HG03095 (cell line): ENCODE results near the gene KCNT2.
"Not testable (repeated sequence)": the region's sequence is repeated elsewhere in the genome, so short reads cannot be mapped to it uniquely, and the experiment has no call there.

Experiments
- ATAC-seq: cut with Tn5 transposase; IDR thresholded peaks from one replicate; pipeline ENCODE4 v1.9.1; 2021; ENCODE audit warnings: moderate library complexity; ENCODE audit not compliant: unreplicated experiment

KCNT2 gene

GRCh38 chr1:196517193-196517592 lies 91.0 kb downstream of the KCNT2 start:
- no peak for ATAC-seq

- ATAC-seq, result no peak
Measured at GRCh38 chr1:196516373-196516772, 91.9 kb downstream of the KCNT2 start.

- ATAC-seq, result no peak
Measured at GRCh38 chr1:196515904-196516303, 92.3 kb downstream of the KCNT2 start.

DNA sequence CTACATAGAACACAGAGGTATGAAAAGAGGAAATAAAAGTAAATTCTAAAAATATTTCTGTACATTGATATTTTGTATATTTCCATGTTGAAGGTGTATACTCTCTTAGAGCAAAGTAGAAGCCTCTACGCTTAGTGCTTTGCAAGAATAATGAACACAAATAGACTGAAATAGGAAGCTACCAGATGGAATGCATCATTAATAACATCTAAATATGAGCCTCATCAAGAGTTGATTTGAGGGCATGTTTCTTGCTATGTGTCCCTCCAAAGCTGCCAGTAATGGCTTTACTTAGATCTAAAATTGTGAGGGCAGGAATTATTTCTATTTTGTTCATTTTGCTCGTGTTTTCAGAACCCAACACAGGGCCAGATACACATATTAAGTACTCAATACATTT lies 94.4 kb downstream of the KCNT2 start:
- ATAC-seq, result no peak

DNA sequence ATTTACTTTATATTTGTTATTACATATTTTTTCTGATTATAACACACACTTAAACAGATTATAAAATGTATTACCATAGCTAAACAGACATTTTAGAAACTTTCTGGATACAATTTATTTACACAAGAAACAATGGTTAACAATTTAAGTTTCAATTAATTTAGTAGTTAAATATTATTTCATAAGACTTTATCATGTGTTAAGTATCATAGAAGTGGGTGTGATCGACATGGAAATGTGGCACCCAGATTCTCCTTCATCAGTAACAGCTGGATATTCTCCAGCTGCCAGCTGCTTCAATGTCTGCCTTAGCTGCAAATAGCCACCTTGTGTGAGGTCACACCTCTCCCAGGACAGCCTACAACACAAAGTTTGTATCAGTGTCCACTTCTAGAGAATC lies 97.8 kb downstream of the KCNT2 start:
- ATAC-seq, result no peak

- ATAC-seq, result not testable (repeated sequence)
Measured at GRCh38 chr1:196504224-196504623, 104.0 kb downstream of the KCNT2 start.

DNA sequence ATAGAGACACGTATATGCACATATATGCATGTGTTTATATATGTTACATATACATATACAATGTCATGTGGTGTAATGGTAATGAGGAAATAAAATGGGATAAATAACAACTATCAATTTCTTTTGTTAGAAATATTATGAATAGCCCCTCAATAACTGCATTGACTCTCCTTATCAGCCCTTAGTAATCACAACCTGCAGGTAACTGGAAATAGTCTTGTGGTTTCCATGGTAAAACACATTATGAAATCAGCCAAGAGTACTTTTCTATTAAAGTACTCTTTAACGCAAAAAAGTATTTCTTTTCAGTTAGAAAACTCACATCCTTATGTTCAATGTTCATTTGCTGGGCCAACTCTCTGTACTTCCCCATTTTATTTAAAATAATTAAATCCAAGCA lies 105.8 kb downstream of the KCNT2 start:
- no peak for ATAC-seq

DNA sequence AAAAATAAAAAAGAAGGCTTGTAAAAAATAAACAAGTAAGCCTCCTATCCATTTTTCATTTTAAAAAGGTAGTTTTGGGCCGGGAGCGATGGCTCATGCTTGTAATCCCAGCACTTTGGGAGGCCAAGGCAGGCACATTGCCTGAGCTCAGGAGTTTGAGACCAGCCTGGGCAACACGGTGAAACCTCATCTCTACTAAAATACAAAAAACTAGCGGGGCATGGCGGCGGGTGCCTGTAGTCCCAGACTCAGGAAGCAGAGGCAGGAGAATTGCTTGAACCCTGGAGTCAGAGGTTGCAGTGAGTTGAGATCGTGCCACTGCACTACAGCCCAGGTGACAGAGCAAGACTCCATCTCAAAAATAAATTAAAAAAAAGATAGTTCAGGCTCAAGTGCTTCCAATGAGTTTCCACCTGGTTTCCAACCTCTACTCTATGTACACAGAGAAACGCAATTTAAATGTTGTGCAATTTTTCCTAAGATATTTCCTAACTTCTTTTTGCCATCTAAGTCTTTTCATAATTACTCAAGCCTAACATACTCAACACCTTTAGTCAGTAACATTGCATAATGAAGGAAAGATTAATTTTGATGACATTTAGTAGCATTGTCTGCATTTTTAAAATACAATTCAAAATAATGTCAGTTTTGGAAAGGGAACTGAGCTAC lies 106.3 kb downstream of the KCNT2 start:
- no peak for ATAC-seq

DNA sequence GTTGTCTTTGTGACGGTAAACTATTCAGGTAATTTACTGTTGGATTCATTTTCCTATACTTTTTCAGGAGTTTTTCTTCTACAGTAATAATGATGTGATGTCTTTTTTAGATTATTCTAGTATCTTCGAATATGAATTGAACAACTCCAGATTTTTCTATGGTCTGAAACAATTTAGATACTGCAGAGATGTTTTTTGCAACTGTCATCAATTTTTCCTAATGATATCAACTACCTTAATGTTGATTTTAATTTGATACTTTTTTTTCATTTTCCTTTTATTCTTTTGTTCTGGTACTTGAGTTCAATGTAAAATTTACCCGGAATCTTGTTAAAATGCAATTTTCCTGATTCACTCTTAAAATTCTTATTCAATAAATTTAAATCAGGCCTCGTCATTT lies 110.4 kb downstream of the KCNT2 start:
- ATAC-seq, result no peak

GRCh38 chr1:196494766-196495165 lies 113.5 kb downstream of the KCNT2 start:
- ATAC-seq, result no peak

GRCh38 chr1:196493881-196494280 lies 114.4 kb downstream of the KCNT2 start:
- no peak for ATAC-seq

DNA sequence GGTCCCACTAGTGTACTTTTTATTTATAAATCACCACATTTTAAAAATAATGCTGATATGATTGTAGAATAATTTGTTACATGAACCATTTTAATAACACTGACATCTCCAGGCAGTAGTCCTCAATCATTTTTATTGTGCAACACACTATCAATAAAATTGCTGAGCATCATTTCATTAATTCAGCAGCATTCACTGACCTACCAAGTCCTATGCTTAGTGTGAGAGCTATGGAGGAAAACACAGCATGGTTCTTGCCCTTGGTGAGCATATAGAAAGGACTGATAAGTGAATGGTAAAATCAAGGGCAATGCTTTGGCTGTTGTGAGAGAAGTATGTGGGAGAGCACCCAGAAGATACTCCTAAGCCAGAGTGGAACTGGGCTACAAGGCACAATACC lies 119.7 kb downstream of the KCNT2 start:
- ATAC-seq, result no peak

DNA sequence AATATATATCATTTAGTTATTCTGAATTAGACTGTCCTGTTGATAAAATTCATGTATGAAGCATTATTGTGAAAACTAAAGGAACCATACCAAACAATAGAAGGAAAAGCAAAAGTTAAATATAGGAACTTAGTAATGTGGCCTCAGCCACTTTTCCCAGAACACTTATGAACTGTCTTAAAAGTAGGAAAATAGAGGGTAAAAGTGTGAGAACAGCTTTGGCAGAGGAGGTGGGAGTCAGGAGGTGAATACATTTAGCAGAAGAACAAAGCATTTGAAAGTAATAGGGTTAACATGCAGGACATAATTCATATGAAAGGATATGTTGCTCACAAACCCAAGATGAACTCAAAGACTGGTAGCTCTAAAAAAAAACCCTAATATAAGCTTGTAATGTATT lies 121.9 kb downstream of the KCNT2 start:
- no peak for ATAC-seq

DNA sequence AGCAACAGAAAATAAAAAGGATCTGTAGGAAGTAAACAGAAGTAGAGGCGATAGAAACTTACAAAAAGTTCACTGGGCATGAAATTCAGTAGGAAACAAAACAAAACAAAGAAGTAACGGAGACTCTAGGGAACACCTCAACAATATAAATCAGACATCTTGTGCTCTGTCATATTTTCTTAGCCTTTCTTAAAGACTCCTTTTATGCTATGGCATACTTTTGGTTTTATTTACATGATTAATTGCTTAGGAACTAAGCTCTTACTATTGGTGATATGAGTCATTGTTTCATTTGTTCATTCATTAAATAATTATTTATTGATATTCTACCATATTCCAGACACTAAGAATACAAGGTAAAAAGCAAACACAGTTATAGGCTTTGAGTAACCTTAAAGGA lies 126.6 kb downstream of the KCNT2 start:
- no peak for ATAC-seq

DNA sequence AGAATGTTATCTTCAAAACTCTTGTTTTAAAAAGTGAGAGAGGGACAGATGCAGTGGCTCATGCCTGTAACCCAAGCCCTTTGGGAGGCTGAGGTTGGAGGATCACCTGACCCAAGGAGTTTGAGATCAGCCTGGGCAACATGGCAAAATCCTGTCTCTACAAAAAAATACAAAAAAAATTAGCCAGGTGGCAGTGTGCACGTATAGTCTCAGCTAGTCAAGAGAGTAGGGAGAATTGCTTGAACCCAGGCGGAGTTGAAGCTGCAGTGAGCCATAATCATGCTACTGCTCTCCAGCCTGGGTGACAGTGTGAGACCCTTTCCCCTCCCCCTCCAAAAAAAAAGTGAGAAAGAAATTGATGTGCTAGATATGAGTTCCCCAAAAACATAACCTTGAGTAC lies 131.0 kb downstream of the KCNT2 start:
- ATAC-seq, result no peak

DNA sequence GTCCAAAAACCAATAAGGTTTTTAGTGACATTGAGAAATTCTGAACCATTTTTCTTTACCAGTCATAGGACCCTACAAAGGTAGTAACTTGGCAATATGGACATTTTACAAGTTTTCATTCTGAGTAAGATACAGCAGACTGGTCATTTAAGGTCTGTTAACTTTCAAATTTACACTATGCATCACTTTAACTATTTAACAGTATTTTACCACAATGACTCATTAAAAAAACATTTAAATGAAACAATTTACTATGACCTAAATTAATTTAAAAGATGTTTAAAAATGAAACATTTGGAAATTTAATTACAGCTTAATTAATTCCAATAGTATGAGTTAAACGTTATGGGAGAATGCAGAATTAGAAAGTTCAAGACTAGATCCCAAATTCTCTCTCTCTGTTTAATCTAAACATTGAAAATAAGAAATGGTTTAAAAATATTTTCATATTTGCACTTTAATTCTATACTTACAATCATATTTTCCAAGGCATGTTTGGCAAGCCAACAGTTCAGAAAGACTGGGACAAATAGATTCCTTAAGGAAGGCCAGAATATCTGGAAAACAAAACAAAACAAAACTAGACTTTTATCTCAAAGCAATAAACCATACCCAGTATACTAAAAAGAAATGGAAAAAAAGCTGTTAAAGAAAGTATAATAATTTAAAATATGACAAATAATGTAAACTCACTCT lies 140.9 kb downstream of the KCNT2 start:
- ATAC-seq, result no peak

- ATAC-seq, result no peak
Measured at GRCh38 chr1:196466654-196467053, 141.6 kb downstream of the KCNT2 start.

DNA sequence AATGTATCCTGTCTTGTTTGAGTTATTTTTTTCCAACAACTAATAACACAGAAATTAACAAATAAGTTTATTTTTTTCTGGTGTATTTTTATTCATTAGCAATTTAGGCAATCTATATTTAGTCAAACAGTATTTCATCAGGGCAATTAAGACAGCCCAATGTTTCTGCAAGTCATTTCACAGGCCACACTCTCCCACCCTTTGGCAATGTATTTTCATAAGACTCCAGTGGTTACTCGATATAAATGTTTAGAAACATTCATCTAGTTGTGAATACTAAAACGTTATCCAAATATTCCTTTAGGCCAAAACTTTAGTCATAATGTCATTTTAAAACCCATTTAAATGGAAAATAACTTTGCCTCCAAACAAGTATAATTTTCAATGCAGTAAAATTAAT lies 142.1 kb downstream of the KCNT2 start:
- ATAC-seq, result no peak

DNA sequence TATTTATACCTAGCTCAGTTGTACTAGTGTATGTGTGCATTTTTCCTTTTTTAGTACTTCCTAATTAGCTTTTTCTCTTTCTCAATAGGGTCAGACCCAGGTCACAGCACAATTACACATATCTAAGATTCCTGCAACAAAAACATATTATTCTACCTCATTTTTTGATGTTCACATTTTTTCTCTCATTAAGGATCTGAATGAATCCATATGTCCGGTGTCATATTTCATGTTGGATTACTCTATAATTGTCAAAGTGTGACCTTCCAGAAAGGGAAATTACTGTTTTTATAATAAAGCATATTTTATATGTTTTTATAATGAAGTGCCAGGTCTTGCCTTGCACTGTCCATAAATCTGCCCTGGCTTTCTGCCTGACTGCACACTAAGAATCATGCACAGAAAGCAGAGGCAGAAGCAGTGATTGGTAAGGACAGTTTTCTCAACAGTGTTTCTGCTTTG lies 143.7 kb downstream of the KCNT2 start:
- no peak for ATAC-seq

DNA sequence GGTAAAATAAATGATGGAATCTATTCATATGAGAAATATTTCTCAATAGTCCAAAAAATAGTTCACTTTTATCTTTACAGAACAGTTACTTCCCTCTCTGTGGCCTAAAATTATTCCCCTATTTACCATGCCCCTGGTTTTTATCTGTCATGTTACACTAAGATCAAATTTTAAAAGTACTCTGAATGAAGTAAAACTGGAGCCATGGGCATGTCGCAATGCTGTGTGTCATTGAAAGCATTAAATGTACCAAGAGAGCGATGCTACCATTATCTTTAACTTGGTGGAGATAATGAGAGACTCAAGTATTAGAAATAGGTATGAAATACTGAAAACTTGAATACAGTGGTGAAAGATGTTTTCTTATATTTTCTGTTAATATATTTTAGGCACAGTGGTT lies 146.2 kb downstream of the KCNT2 start:
- ATAC-seq, result no peak

DNA sequence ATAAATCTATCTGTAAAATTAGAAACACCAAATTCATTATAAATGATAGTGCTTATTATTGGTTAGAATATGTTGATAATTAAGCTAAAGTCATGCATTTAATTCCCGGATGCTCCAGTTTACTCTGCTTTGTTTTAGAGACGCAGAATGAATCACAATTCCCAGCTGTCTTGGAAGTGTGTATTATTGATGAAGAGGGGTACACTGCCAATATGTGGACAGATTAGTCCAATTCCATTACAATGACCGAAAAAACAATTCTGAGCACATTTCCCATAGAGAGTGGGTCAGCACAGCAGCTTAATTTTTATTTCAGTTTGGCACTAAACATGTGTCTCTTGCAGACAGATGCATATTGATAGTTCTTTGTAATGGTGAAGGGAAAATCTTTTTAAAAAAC lies 146.7 kb downstream of the KCNT2 start:
- ATAC-seq, result no peak

DNA sequence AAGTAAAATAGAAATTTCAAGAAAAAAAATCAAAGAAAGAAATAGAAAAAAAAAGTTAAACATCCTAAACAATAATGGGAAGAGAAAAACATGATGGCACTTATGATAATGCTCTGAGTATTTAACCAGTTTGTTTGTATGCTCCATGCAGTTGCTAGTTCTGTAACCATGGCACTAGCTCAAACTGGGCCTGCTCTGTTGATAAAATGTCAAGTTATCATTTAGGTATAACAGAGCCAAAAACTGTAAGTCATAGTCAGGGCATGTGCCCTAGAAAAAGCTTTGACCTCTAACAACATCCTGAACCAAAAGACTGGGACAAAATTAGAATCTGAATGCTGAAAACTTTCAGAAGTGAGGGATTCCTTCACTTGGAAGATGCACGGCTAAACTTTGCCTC lies 148.9 kb downstream of the KCNT2 start:
- no peak for ATAC-seq

DNA sequence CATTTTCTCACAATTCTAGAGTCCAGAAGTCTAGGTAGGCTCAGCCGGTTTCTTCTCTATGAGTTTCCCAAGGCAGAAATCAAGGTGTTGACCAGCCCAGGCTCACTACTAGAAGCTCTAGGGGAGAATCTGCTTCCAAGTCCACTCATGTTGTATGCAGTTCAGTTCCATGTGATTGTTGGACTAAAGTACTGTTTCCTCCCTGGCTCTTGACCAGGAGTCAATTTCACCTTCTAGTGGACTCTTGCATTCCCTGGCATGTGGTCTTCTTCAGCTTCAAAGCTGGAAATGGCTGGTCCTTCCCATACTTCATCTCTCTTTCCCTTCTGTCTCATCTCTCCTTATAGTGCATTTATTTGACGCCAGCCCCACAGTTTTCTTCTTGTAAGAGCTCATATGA lies 153.4 kb downstream of the KCNT2 start:
- ATAC-seq, result no peak
